Chondrocyte (in vitro differentiated cells): Measurements from ENCODE around the gene DSCAM. TPM values are rescaled to one million over a fixed set of nuclear protein-coding genes. Genes with fewer than 3 reads are reported as not detected.

Experiments
- DNase-seq: peaks from one replicate; pipeline ENCODE4 v3.0.0; 2021; ENCODE audit warnings: mixed read lengths, low spot score
- H3K27ac Mint-ChIP-seq: one replicate; pipeline ENCODE4 v1.8.0; 2021; ENCODE audit warnings: mild to moderate bottlenecking, moderate library complexity, mixed read lengths; ENCODE audit not compliant: unreplicated experiment
- H3K27me3 Mint-ChIP-seq: 2 replicates; pipeline ENCODE4 v1.8.0; 2021; ENCODE audit warnings: low read depth, mixed read lengths
- H3K36me3 Mint-ChIP-seq: 2 replicates; pipeline ENCODE4 v1.8.0; 2021; ENCODE audit warnings: low read depth, mixed read lengths
- H3K4me1 Mint-ChIP-seq: 2 replicates; pipeline ENCODE4 v1.8.0; 2021; ENCODE audit warnings: low read depth, mild to moderate bottlenecking, mixed read lengths
- H3K4me3 Mint-ChIP-seq: one replicate; pipeline ENCODE4 v1.8.0; 2021; ENCODE audit warnings: mild to moderate bottlenecking, moderate library complexity, mixed read lengths; ENCODE audit not compliant: unreplicated experiment
- H3K9me3 Mint-ChIP-seq: 2 replicates; pipeline ENCODE4 v1.8.0; 2021; ENCODE audit warnings: low read depth, mixed read lengths
- total RNA-seq: library from RNA; stranded (reverse); gene quantifications from 3 replicates; pipeline ENCODE4 v1.2.1, GENCODE V29; 2021
- TF ChIP-seq, protein P1 (sequence below): fragments of 200-600 bp; sonication (generic); IDR thresholded peaks from 2 replicates; pipeline ENCODE4 v1.5.0; 2021; ENCODE audit warnings: antibody characterized with exemption, mild to moderate bottlenecking, moderate library complexity

Gene DSCAM
- total RNA-seq, 1 donor from 2014 or later: not detected

DNA sequence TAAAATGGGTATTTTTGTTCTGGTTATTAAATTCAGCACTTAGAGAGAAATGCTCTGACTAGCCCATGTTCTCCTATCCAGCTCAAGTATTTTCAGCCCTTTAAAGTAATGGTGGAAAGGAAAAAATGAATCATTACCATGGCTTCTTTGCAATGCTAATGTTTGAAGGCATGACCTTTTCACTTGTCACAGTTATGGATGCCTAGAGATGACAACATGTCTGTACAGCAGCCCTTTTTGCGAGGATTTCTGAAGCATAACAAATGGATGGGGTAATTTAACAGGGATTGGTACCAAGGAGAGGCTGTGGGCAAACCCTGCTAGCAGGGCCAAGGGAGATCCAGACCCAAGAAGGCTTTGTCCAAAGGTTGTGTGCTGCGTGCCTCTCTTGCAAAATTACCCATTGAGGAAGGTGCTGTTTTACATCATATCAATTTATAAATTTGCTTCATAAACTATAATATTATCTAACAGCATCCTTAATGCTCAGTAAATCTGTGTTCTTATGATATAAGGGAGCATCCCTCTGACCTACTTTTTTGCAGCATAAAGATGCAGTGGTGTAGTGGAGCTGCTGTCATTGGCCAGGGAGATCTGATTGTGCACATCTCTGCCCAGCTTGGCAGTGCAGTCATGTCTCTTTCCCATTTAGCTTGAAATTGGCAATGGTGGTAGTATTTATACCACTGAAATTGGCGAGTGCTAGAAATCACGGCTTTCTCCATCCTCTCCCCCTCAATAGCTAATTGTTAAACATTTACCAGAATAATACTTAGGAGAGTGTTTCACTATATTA is 652.6 kb downstream of the DSCAM start:
- no peak for DNase-seq
- TF ChIP-seq, protein P1, sequence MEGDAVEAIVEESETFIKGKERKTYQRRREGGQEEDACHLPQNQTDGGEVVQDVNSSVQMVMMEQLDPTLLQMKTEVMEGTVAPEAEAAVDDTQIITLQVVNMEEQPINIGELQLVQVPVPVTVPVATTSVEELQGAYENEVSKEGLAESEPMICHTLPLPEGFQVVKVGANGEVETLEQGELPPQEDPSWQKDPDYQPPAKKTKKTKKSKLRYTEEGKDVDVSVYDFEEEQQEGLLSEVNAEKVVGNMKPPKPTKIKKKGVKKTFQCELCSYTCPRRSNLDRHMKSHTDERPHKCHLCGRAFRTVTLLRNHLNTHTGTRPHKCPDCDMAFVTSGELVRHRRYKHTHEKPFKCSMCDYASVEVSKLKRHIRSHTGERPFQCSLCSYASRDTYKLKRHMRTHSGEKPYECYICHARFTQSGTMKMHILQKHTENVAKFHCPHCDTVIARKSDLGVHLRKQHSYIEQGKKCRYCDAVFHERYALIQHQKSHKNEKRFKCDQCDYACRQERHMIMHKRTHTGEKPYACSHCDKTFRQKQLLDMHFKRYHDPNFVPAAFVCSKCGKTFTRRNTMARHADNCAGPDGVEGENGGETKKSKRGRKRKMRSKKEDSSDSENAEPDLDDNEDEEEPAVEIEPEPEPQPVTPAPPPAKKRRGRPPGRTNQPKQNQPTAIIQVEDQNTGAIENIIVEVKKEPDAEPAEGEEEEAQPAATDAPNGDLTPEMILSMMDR: no peak
- Mint-ChIP-seq H3K27ac (no peak overlapping the region), H3K27me3 (no peaks in the 10 kb centered on the region), H3K9me3 (peaks cover 25% of the 10 kb centered on the region), H3K4me1 (no peaks in the 10 kb centered on the region), H3K36me3 (no peaks in the 10 kb centered on the region), H3K4me3 (no peak overlapping the region)

DNA sequence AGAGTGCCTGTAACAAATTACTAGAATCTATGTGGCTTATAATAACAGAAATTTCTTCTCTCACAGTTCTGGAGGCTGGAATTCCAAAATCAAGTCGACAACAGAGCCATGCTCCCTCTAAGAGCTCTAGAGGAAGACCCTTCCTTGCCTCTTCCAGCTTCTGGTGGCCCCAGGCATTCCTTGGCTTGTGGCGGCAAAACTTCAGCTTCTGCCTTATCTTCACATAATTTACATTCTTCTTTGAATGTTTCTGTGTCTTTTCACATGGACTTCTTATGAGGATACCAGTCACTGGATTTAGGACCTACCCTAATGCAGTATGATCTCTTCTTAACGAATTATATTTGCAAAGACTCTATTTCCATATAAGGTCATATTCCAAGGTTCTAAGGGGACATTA is 655.3 kb downstream of the DSCAM start:
- Mint-ChIP-seq H3K36me3 (no peaks in the 10 kb centered on the region), H3K27ac (no peak overlapping the region), H3K9me3 (peaks cover 18% of the 10 kb centered on the region), H3K27me3 (no peaks in the 10 kb centered on the region), H3K4me1 (no peaks in the 10 kb centered on the region), H3K4me3 (no peak overlapping the region)
- TF ChIP-seq, protein P1: no peak
- no peak for DNase-seq

DNA sequence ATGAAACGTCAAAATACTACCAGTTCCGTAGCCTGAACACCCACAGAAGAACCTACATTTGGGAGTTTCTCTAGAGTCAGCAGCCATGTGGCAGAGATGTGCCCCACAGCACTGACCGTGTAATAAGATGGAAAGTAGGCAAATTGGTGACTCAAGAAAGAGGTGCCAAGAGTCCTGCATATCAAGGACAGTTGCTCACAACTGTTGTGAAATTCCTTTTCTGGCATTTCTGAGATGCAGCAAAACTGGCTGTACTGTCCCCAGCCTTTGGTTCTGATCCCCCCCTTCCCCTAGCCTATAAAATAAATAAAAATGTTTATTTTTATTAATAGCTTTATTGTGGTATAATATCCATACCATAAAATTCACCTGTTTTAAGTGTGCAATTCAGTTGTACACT is 655.8 kb downstream of the DSCAM start:
- no peaks in the 10 kb centered on the region for H3K27me3 Mint-ChIP-seq
- H3K9me3 Mint-ChIP-seq: peaks cover 16% of the 10 kb centered on the region
- H3K4me1 Mint-ChIP-seq: no peaks in the 10 kb centered on the region
- TF ChIP-seq, protein P1: no peak
- DNase-seq: no peak
- H3K36me3 Mint-ChIP-seq: no peaks in the 10 kb centered on the region
- no peak overlapping the region for H3K4me3 Mint-ChIP-seq
- no peak overlapping the region for H3K27ac Mint-ChIP-seq

DNA sequence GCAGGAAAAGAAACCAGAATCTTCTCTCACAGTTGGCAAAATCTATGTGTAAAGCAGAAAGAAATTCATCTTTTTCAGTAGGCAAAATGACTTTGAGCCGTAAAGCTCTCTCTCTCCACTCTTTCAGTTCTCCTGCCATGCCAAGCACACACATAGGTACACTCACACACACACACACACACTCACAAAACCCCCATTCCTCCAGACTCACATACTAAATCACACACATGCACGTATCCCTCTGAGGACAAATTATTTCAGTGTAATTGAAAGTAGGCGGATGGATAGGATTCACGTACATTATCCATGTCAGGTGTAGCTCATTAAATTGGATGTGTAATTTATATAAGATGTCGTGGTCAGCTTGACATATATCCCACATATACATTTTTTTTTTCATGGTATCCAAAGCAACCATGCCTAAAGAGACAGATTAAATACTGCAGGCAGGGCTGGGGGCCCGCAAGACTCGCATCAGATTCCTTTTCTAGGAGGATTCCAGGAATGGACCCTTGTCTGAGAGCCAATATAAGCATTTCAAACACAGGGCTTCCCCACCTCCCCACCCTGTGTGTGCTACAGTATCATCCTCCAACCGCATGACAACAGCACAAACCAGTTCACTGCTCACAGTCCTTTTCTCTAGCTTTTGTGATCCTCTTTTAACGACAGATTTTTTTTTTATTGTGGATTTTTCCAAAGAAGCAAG is 658.9 kb downstream of the DSCAM start:
- Mint-ChIP-seq H3K36me3 (no peaks in the 10 kb centered on the region), H3K27me3 (no peaks in the 10 kb centered on the region), H3K9me3 (peaks cover 29% of the 10 kb centered on the region), H3K4me3 (no peak overlapping the region), H3K27ac (no peak overlapping the region), H3K4me1 (no peaks in the 10 kb centered on the region)
- no peak for DNase-seq
- TF ChIP-seq, protein P1: no peak

DNA sequence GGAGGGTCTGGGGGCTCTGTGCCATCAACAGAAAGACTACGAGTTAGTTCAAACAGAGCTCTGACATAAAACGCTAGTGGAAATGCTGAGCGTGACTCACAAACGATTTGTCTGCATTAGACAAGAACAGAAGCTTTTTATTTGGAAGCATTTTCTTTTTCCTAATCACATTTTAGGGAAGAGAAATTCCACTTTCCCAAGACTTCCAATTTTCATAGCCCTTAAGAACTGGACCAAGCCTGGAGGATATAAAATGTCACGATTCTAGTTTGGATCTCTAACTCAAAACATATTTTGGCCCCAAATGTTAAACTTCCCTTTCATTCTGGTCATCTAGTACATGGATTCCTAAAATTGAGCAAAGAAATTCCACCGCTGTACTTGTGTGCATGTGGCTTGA is 659.7 kb downstream of the DSCAM start:
- DNase-seq: no peak
- H3K9me3 Mint-ChIP-seq: peaks cover 27% of the 10 kb centered on the region
- no peaks in the 10 kb centered on the region for H3K36me3 Mint-ChIP-seq
- no peaks in the 10 kb centered on the region for H3K27me3 Mint-ChIP-seq
- no peaks in the 10 kb centered on the region for H3K4me1 Mint-ChIP-seq
- H3K27ac Mint-ChIP-seq: no peak overlapping the region
- TF ChIP-seq, protein P1: no peak
- H3K4me3 Mint-ChIP-seq: no peak overlapping the region
